Measurements from ENCODE around the gene ITGB2. TPM values are rescaled to one million over a fixed set of nuclear protein-coding genes. Genes with fewer than 3 reads are reported as not detected.

The ITGB2 gene
- total RNA-seq, 1 experiment from 2014 or later: 24.8 TPM

GRCh38 chr21:44927587-44928461 lies 7.1 kb upstream of the ITGB2 start:
- H3K4me1 Mint-ChIP-seq (ENCODE audit: insufficient read depth, unreplicated experiment): peaks cover 64% of the 10 kb centered on the region
- intact Hi-C loops (cut with micrococcal nuclease): loop anchor here (1.0 to 5.0 kb wide), 5 partner anchors 36 to 416 kb away; partner anchors contain the start of gene SUMO3
- peak; percentile 94 for DNase-seq (ENCODE audit: unreplicated experiment)

GRCh38 chr21:44927259-44927586 lies 6.5 kb upstream of the ITGB2 start:
- no peak for DNase-seq (ENCODE audit: unreplicated experiment)
- Mint-ChIP-seq H3K9me3 (ENCODE audit: unreplicated experiment) (no peaks in the 10 kb centered on the region), H3K36me3 (ENCODE audit: insufficient read depth, unreplicated experiment) (peaks cover 7% of the 10 kb centered on the region), H3K27me3 (ENCODE audit: insufficient read depth, unreplicated experiment) (no peaks in the 10 kb centered on the region), H3K27ac (ENCODE audit: low read depth, unreplicated experiment) (peak overlapping the region; percentile 80), H3K4me3 (ENCODE audit: unreplicated experiment) (peak overlapping the region; percentile 60), H3K4me1 (ENCODE audit: insufficient read depth, unreplicated experiment) (peaks cover 65% of the 10 kb centered on the region)
- ChIA-PET POLR2A (interaction anchor here (0.7 to 4.3 kb wide), 6 partner anchors 9 to 58 kb away, joined by 3 to 26 read pairs (median 17); partner anchors contain the start of genes PTTG1IP and SLX9), CTCF (interaction anchor here (0.7 to 4.1 kb wide), 9 partner anchors 10 to 579 kb away, joined by 3 to 26 read pairs (median 4); partner anchors contain the start of gene UBE2G2)
- intact Hi-C loops (cut with micrococcal nuclease): loop anchor here (5.0 kb wide), 2 partner anchors 110 to 415 kb away; partner anchors contain the start of gene SUMO3
- no peak for TF ChIP-seq CTCF (IDR thresholded peaks at IDR 0.05; ENCODE audit: unreplicated experiment)
- BruUV-seq (replicated peaks): no TSS peak

More at GRCh38 chr21:44927587-44928461, 7.1 kb upstream of the ITGB2 start:
- H3K4me3 Mint-ChIP-seq (ENCODE audit: unreplicated experiment): peak overlapping the region; percentile 60
- H3K27me3 Mint-ChIP-seq (ENCODE audit: insufficient read depth, unreplicated experiment): no peaks in the 10 kb centered on the region
- TF ChIP-seq CTCF (IDR thresholded peaks at IDR 0.05; ENCODE audit: unreplicated experiment): no peak
- peak overlapping the region; percentile 80 for H3K27ac Mint-ChIP-seq (ENCODE audit: low read depth, unreplicated experiment)
- TSS peak; percentile 62 for BruUV-seq (replicated peaks)
- H3K9me3 Mint-ChIP-seq (ENCODE audit: unreplicated experiment): no peaks in the 10 kb centered on the region
- ChIA-PET CTCF (interaction anchor here (0.5 to 4.1 kb wide), 12 partner anchors 10 to 578 kb away, joined by 3 to 26 read pairs (median 4); partner anchors contain the start of gene UBE2G2), POLR2A (interaction anchor here (0.6 to 4.3 kb wide), 15 partner anchors 10 to 1202 kb away, joined by 3 to 26 read pairs (median 5); partner anchors contain the start of genes PTTG1IP and SLX9)
- H3K36me3 Mint-ChIP-seq (ENCODE audit: insufficient read depth, unreplicated experiment): peaks cover 7% of the 10 kb centered on the region

GRCh38 chr21:44926331-44927101 lies 5.8 kb upstream of the ITGB2 start:
- no peaks in the 10 kb centered on the region for H3K27me3 Mint-ChIP-seq (ENCODE audit: insufficient read depth, unreplicated experiment)
- H3K9me3 Mint-ChIP-seq (ENCODE audit: unreplicated experiment): no peaks in the 10 kb centered on the region
- intact Hi-C loops (cut with micrococcal nuclease): loop anchor here (5.0 kb wide), 2 partner anchors 109 to 414 kb away; partner anchors contain the start of gene SUMO3
- H3K36me3 Mint-ChIP-seq (ENCODE audit: insufficient read depth, unreplicated experiment): peaks cover 7% of the 10 kb centered on the region
- H3K4me1 Mint-ChIP-seq (ENCODE audit: insufficient read depth, unreplicated experiment): peaks cover 65% of the 10 kb centered on the region
- BruUV-seq (replicated peaks): no TSS peak
- POLR2A ChIA-PET: interaction anchor here (0.6 to 4.3 kb wide), 11 partner anchors 9 to 66 kb away, joined by 3 to 26 read pairs (median 4); partner anchors contain the start of genes PTTG1IP and SLX9
- H3K27ac Mint-ChIP-seq (ENCODE audit: low read depth, unreplicated experiment): peak overlapping the region; percentile 80
- DNase-seq (ENCODE audit: unreplicated experiment): peak; percentile 62
- CTCF ChIA-PET: interaction anchor here (0.8 to 4.1 kb wide), 6 partner anchors 9 to 211 kb away, joined by 3 to 26 read pairs (median 4); partner anchors contain the start of gene UBE2G2
- TF ChIP-seq CTCF (IDR thresholded peaks at IDR 0.05; ENCODE audit: unreplicated experiment): no peak
- peak overlapping the region; percentile 60 for H3K4me3 Mint-ChIP-seq (ENCODE audit: unreplicated experiment)

All from MCF 10A (cell line).